Urothelium cell line (cell line): Measurements from ENCODE around the gene GOLGA6L26.
A peak's percentile ranks its signal among the peaks of the same experiment; 100 is the strongest.
"Not testable (repeated sequence)": the region's sequence is repeated elsewhere in the genome, so short reads cannot be mapped to it uniquely, and the experiment has no call there.

Source experiments
- DNase-seq: peaks from one replicate; pipeline ENCODE4 v3.0.0; 2011; ENCODE audit warnings: low spot score, mixed read lengths
- FAIRE-seq: peaks from 2 replicates; lab custom pipeline; 2011; peaks lifted over from hg19 to GRCh38; lab: Jason Lieb, UNC

The GOLGA6L26 gene, protein sequence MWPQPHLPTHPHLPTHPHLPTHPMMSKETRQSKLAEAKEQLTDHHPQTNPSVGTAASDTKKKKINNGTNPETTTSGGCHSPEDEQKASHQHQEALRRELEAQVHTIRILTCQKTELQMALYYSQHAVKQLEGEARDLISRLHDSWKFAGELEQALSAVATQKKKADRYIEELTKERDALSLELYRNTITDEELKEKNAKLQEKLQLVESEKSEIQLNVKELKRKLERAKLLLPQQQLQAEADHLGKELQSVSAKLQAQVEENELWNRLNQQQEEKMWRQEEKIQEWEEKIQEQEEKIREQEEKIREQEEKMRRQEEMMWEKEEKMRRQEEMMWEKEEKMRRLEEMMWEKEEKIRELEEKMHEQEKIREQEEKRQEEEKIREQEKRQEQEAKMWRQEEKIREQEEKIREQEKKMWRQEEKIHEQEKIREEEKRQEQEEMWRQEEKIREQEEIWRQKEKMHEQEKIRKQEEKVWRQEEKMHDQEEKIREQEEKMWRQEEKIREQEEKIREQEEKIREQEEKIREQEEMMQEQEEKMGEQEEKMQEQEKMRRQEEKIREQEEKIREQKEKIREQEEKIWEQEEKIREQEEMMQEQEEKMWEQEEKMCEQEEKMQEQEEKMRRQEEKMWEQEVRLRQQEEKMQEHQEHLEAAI

DNA sequence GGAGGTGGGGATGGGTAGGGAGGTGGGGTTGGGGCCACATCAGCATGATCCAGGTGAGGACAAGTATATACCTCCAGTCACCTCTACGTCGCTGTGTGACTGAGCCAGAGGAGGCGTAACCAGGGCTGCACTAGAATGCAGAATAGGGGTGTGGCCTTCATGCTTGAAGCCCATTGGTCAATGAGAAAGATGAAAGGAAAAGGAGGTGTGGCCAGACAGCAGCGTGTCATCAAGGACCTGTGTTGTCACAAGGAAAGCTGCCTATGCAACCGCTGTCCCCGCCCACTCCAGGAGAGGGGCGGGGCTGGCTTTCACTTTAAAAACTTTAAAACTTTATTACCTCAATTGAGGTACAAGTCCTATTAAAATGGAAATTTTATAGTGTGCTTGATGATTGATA is at the start of gene GOLGA6L26:
Gene GOLGA6L26, minus strand, starts transcription at position 101 of the 400 bp plus-strand sequence. Its CDS starts 61 bp downstream, at position 40.
- FAIRE-seq, DNase-seq: not testable (repeated sequence)

DNA sequence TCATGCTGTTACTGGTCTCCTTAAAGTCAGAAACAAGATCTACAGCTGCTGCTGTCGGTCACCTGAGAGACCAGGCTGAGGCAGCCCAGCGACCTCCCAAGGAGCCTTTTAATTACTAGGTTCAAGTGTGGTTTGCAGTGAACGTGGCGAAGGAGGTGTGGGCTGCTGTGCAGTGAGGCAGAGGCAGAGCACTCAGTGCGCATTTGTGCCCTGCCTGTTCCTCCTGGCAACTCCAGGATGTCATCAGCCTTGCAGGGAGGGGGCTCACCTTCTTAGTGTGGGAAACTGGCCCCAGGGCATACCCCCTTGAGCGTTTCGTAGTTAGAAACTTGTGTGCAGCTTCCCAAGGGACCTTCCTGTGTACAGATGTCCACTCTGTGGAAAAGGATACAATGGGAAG is 47.2 kb upstream of the GOLGA6L26 start:
- not testable (repeated sequence) for DNase-seq, FAIRE-seq

DNA sequence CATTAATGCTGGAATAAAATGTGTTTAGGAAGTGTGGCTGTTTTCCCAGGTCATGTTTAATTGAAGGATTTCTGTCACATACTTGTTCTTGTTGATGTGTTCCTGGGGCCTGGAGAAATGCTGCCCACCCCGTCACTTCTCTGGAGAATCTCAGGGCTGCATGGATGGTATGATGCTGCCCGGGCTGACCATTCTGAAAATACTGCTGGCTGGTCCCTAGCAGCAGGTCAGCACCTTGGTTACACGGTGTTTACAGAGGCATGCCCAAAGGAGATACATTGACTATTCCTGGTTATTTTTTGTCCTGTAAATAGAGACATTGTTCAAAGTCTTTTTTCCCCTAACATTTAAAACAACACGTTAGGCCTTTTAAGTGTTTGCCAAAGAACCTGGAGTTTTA is 46.7 kb upstream of the GOLGA6L26 start:
- FAIRE-seq, DNase-seq: not testable (repeated sequence)

DNA sequence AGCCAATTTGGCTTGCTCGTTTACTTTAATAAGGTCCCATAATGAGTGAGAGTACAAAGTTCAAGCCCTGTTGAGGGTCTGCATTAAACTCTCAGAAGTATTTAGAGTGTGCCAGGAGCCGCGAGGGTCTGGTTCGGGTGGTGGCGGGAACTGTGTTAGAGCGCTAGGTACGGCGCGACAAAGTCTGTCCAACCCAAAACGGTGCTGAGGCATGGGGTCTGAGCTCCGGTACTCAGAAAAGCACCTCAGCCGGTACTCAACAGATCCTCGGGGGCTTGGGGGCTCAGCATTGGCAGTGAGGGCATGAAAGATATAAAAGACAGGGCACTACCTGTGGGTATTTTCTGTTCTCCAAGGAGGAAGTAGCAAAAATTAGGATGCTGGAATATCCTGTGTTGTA is 45.0 kb upstream of the GOLGA6L26 start:
- FAIRE-seq, DNase-seq: not testable (repeated sequence)

DNA sequence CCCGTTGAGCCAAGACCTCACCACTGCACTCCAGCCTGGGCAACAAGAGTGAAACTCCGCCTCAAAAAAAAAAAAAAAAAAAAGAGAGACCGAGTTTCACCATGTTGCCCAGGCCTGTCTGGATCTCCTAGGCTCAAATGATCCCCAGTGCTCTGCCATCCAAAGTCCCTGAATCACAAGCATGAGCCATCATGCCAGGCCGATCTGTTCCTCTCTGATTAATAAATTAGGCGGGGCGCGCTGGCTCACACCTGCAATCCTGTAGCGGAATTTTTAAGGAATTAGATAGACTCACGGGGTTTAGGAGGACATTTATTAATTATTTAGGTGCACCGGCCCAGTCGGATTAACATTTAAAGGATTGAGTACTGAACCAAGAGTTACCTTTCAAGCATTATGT is 40.2 kb upstream of the GOLGA6L26 start:
- DNase-seq, FAIRE-seq: not testable (repeated sequence)

DNA sequence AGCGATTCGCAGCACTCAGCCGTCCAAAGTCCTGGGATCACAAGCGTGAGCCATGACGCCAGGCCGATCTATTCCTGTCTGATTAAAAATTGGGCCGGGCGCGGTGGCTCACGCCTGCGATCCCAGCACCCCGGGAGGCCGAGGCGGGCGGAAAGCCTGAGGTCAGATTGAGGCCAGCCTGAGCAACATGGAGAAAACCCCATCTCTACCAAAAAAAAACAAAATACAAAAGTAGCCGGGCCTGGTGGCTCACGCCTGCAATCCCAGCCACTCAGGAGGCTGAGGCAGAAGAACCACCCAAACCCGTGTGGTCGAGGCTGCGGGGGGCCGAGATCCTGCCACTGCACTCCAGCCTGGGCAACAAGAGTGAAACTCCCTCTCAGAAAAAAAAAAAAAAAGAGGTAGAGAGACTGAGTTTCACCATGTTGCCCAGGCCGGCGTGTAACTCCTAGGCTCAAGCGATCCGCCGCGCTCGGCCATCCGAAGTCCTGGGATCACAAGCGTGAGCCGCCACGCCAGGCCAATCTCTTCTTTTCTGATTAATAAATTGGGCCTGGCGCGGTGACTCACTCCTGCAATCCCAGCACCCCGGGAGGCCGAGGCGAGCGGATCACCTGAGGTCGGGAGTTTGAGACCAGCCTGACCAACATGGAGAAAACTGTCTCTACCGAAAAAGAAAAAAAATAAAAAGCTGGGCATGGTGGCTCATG is 39.0 kb upstream of the GOLGA6L26 start:
- FAIRE-seq = not testable (repeated sequence)

DNA sequence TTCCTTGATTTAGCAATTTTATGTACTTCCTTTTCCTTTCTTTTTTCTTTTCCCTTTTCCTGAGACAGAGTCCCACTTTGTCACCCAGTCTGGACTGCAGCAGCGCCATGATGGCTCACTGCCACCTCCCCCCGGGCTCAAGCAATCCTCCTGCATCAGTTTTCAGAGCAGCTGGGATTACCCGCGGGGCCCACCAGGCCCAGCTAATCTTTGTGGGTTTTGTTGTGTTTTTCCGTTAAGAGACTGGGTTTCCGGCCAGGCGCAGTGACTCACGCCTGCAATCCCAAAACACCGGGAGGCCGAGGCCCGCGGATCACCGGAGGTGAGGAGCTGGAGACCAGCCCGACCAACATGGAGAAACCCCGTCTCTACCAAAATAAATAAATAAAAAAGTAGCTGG is 38.3 kb upstream of the GOLGA6L26 start:
- FAIRE-seq (no peak), DNase-seq (peak; percentile 57)

More for the DNA sequence above, 39.0 kb upstream of the GOLGA6L26 start:
- not testable (repeated sequence) for DNase-seq

DNA sequence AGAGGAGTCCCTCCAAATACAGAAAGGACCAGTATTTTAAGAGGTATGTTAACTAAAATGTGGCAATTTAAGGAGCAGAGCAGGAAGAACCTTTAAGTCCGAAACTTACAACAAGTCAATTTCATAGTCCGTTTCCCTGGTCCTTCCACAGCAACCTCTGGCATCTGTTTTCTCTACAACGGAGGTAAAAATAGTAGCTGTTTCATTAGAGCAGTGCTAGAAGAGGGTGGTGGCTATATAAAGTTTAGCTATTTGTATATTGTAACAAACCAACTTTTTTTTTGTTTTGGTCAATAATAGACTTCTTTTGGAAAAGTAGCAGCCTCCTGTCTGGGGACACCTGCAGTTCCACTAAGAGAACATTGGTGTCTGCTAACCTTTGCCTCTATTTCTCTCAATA is 37.9 kb upstream of the GOLGA6L26 start:
- FAIRE-seq, DNase-seq: not testable (repeated sequence)

DNA sequence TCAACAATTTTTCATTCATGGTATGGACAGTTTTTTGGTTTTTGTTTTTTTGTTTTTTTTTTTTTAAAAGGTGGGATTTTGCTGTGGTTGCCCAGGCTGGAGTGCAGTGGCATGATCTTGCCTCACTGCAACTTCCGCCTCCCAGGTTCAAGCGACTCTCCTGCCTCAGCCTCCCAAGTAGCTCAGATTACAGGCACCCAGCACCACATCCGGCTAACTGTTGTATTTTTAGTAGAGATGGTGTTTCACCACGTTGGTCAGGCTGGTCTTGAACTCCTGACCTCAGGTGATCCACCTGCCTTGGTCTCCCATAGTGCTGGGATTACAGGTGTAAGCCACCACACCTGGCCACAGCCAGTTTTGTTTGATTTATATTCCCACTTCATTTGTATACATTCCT is 37.1 kb upstream of the GOLGA6L26 start:
- FAIRE-seq, DNase-seq: not testable (repeated sequence)

DNA sequence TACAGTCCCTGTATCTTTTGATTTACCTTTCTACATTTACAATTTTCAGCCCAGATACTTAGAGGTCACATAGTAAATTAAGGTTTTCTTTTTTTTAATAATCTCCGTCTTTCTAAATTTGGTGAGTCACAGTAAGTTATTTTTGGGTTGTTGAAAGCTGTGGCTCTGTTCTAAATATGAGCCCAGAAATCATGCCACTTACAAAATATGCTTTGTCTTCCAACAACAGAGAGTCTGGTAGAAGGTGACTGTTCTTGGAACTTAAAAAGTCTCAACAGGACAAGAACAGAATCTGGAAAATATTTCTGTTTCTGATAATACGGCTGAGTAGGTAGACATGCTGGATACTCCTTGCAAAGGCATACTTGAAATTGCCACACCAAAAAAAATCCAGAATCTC is 36.6 kb upstream of the GOLGA6L26 start:
- FAIRE-seq = no peak
- no peak for DNase-seq

DNA sequence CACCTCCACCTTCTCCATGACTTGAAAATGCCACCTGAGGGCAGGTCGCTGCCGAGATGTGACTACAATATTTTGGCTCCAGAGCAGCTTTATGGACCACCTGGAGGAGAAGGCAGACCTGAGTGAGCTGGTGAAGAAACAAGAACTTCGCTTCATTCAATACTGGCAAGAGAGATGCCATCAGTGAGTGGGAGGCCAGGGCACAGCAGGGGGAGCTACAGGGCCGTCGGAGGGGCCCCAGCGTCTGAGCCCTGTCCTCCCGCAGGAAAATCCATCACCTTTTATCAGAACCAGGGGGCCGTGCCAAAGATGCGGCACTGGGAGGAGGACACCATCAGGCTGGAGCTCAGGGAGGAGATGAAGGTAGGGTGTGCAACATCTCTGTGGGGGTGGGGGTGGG is 30.3 kb upstream of the GOLGA6L26 start:
- not testable (repeated sequence) for DNase-seq, FAIRE-seq

DNA sequence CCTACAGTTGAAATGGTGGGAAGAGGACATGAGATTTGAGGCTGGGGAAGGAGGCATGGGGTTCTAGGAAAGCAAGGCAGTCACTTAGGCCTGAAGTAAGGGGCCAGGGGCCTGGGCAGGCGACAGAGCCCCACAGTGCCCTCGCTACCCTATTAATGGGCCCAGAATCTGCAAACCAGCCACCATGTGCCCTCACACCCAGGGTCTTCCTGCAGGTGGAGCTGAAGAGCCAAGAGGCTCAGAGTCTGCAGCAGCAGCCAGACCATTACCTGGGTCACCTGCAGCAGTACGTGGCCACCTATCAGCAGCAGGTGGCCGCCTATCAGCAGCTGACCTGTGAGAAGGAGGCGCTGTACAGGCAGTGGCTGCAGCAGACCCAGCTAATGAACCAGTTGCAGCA is 28.6 kb upstream of the GOLGA6L26 start:
- FAIRE-seq, DNase-seq: not testable (repeated sequence)

DNA sequence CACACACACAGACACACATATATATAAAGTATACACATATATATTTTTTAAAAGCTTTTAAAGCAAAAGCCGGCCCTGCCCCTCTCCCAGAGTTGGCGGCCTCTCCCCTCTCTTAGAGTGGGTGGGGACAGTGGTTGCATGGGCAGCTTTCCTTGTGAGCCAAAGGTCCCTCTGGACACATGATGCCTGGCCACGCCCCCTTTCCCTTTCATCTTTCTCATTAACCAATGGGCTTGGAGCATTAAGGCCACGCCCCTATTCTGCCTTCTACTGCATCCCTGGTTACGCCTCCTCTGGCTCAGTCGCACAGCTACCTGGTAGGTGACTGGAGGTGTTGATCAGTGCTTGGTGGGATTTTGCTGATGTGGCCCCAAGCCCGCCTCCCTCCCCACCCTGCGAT is 20.5 kb upstream of the GOLGA6L26 start, which contains the start of gene GOLGA8S:
Gene GOLGA8S, plus strand, starts transcription at position 301 of the 400 bp plus-strand sequence. Its CDS starts 62 bp downstream, at position 363.
- not testable (repeated sequence) for DNase-seq, FAIRE-seq

DNA sequence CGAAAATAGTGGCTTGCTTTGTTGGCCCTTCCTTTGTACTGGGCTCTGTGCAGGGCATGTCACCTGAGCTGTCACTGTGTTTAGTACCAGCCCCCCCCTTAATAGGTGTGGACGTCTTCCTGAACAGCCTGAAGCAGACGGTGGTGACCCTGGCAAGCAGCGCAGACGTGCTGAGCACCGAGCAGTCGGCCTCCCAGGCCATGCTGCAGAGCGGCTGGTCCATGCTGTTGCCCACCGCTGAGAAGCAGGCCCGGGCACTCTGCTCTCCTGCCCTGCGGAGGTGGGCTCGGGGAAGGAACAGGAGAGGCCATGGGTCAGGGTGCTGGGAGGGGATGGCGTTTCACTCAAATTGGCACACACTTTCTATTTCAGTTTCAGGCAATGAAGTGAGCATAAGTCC is 22.8 kb downstream of the GOLGA6L26 start:
- DNase-seq, FAIRE-seq: not testable (repeated sequence)

DNA sequence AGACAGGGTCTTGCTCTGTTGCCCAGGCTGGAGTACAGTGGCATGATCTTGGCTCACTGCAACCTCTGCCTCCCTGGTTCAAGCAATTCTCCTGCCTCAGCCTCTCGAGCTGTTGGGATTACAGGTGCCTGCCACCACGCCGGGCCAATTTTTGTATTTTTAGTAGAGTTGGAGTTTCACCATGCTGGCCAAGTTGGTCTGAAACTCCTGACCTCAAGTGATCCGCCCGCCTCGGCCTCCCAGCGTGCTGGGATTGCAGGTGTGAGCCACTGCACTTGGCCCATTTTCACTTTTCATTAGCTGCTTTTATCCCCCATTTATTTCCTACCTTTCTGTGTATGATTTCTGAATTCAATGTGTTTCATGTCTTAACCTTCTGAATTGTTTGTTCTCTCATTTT is 28.1 kb downstream of the GOLGA6L26 start:
- not testable (repeated sequence) for DNase-seq, FAIRE-seq

DNA sequence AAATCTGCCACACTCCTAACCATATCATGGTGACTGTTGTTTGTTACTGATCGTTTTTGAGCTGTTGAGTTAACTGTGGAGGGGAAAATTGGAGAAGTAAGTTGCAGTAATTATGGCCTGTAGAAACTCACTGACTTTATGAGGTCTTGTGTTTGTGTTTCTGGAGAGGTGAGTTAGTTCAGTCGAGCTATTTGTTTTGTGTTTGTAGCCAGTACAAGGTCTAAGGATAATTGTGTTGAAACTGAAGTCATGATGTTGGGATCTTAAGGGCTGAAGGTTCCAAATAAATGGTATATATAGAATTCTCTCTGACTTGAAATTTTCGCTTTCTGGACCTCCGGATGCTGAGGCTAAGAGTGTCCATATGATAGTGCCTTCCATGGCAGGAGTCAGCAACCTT is 29.2 kb downstream of the GOLGA6L26 start:
- FAIRE-seq, DNase-seq: not testable (repeated sequence)

DNA sequence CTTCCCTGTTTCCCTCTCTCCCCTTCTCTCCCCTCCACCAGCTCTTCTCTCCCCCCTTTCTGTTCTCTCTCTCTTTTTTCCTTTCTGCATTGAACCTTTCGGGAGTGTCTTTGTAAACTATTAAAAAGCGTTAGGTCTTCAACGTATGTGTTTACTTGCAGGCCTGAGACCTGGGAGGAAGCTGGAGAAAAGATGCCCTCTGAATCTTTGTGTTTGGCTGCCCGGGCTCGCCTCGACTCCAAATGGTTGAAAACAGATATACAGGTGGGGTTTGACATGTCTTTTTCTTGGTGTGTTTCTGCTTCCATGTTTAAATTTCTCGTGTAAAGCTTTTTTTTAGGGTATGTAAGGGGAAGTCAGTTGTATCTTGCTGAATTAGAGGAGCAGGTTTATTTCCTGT is 29.7 kb downstream of the GOLGA6L26 start:
- not testable (repeated sequence) for FAIRE-seq, DNase-seq

DNA sequence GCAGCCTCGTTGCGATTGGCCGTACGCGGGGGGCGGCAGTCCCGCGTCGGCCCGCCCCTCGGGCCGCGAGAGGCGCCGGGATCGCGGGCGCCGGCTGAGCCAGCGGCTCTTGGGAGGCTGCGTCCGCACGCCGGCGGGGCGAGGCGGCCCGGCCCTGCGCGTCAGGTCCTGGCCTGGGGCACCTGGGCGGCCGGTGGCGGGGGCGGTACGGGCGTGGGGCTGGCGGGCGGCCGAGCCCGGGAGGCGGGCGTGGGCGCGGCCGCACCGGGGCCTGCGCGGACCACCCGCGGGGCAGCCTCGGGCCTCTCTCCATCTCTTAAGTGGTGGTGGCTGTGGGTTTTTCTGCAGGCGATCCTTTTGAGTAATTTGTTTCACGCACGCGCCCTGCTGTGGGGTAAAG is 30.3 kb downstream of the GOLGA6L26 start:
- not testable (repeated sequence) for FAIRE-seq
- peak; percentile 37 for DNase-seq

DNA sequence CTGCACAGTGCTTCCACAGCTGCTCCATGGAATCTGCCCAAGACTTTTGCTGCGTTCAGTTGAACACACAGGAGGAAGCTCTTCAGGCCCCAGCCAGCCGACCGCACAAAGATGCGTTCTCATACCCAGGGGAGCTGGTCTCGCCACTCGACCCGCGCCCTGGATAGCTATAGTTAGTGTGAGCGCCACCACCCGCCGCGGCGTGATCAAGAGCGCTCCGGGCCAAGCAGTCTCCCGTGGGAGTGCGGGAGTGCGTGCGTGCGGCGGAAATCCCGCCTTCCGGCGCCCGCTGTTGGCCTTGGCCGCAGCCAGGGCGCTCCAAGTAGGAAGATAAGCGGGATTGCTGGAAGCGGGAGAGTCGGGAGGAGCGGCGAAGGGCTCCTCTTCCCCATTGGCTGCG is 30.8 kb downstream of the GOLGA6L26 start:
- not testable (repeated sequence) for DNase-seq, FAIRE-seq
